ENCODE results near the gene BBOX1.

Gene BBOX1

DNA sequence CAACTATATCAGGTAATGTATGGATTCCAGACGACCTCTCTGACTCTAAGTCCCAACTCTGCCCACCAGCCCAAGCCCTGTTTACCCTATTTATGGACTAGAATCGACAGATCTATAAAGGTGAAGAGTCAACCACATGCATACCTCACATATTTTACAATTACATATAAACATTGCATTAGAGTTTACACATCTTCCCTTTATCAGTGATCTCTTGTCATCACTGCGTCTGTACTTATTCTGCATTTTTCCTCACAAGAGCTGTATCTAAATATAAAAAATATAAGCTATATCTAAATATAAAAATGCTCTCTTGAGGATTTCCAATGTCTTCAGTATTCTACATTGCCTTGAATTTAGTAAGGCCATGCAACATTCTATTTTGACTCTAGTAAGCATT is 38.2 kb upstream of the BBOX1 start:
- TF ChIP-seq, protein P1, sequence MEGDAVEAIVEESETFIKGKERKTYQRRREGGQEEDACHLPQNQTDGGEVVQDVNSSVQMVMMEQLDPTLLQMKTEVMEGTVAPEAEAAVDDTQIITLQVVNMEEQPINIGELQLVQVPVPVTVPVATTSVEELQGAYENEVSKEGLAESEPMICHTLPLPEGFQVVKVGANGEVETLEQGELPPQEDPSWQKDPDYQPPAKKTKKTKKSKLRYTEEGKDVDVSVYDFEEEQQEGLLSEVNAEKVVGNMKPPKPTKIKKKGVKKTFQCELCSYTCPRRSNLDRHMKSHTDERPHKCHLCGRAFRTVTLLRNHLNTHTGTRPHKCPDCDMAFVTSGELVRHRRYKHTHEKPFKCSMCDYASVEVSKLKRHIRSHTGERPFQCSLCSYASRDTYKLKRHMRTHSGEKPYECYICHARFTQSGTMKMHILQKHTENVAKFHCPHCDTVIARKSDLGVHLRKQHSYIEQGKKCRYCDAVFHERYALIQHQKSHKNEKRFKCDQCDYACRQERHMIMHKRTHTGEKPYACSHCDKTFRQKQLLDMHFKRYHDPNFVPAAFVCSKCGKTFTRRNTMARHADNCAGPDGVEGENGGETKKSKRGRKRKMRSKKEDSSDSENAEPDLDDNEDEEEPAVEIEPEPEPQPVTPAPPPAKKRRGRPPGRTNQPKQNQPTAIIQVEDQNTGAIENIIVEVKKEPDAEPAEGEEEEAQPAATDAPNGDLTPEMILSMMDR (conservative IDR thresholded peaks at IDR 0.05; ENCODE audit: low read length) = no peak
- no peak for DNase-seq (ENCODE audit: low read depth)
- H3K4me3 ChIP-seq (ENCODE audit: low read length) = no peak overlapping the region

DNA sequence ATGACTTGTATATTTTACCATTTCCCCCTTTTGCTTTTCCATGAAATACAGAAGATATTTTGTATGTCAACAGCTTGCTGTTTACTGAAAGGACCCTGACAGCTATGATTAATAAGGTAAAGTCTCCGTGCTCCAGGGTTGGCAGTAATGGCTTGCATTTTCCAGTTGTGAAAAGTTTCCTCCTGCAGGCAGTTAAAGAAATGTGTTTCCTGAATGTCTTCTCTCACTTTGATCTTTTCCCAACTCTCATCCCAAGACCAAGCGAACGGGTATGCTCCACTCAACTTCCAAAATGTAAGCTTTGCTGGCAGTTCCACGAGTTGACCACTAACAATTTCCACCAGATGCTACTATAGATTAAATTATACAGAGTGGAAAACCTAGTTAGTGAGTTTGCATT is 37.8 kb upstream of the BBOX1 start:
- no peak for DNase-seq (ENCODE audit: low read depth)
- H3K4me3 ChIP-seq (ENCODE audit: low read length) = no peak overlapping the region
- TF ChIP-seq, protein P1 (conservative IDR thresholded peaks at IDR 0.05; ENCODE audit: low read length) = no peak

DNA sequence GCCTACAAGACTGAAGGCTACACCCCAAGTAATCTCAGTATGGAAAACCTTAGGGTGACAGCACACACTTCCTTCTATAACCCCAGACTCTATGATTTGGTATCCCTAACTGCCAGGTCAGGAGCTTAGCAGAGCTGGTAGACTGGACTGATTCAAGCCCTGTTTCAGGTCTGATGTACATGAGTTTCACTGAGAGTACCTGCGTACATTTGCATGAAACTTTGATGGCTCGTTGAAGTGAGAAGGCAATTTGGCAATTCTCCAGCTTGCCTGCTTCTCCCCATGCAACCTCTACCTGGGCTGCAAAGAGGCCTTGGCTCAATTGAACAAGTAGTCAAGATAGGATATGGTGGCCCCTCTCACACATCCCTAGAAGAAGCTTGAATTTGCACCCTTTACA is 36.5 kb upstream of the BBOX1 start:
- H3K4me3 ChIP-seq (ENCODE audit: low read length) = no peak overlapping the region
- DNase-seq (ENCODE audit: low read depth) = no peak
- TF ChIP-seq, protein P1 (conservative IDR thresholded peaks at IDR 0.05; ENCODE audit: low read length) = no peak

DNA sequence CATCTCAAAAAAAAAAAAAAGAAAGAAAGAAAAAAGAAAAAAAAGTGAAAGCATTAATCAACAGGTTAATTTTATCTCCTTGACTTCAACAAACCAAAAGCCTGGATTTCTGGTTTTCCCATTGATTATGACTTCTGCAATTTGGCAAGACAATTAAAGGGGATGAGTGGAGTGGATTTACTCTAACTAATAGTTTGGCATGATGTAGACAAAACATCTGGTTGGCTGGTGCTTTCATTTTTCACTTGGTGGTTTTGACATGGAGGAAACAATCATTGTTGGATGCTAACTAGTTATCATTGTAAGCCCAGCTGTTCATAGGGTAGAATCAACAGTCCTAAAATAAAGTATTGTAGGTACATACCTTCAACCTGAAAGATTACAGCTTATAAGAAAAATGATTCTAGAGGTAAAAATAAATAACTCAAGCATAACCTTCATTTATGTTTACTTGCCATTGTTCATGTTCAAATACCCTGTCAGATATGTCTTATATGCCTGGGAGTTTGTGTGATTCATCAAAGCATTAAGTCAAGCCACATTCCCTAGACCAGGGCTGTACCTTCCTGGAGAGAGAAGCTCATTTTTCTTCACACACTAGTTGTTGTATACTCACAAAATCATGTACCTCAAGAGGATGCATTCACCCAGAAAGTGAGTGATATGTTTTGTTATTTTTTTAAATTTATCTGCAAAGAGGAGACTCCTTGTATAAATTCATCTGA is 31.6 kb upstream of the BBOX1 start:
- DNase-seq (ENCODE audit: low read depth) = peak; percentile 33
- no peak overlapping the region for H3K4me3 ChIP-seq (ENCODE audit: low read length)
- TF ChIP-seq, protein P1 (conservative IDR thresholded peaks at IDR 0.05; ENCODE audit: low read length) = no peak

DNA sequence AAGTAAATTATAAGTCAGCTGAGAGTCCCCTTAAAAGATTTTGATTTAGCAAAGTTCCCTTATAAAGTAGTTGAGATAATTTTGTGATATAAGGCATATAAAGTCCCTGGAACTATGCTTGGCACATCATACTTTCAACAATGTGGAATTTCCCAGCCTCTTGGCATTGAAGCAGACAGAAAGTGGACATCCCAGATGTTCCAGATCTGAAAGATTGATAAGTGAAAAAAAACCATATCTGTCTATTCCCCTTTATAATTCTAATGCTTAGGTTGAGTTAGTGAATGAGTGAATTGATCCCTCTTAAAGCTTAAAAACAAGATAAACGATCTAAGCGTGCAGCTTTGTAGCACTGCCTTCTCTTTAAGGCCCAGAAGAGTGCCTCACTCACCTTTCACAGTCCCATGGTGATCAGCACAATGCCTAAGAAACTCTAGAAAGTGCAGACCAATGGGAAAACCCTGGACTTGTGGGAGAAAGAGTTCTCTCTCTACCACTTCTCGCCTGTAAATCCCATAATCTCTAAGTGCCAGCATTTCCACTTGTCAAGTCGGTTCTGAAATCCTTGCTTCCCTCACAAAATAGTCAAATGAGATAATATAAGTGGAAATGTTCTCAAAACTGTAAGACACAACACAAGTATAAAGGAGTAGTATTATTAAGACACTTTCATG is 28.9 kb upstream of the BBOX1 start:
- no peak for DNase-seq (ENCODE audit: low read depth)
- TF ChIP-seq, protein P1 (conservative IDR thresholded peaks at IDR 0.05; ENCODE audit: low read length) = no peak
- H3K4me3 ChIP-seq (ENCODE audit: low read length) = no peak overlapping the region

DNA sequence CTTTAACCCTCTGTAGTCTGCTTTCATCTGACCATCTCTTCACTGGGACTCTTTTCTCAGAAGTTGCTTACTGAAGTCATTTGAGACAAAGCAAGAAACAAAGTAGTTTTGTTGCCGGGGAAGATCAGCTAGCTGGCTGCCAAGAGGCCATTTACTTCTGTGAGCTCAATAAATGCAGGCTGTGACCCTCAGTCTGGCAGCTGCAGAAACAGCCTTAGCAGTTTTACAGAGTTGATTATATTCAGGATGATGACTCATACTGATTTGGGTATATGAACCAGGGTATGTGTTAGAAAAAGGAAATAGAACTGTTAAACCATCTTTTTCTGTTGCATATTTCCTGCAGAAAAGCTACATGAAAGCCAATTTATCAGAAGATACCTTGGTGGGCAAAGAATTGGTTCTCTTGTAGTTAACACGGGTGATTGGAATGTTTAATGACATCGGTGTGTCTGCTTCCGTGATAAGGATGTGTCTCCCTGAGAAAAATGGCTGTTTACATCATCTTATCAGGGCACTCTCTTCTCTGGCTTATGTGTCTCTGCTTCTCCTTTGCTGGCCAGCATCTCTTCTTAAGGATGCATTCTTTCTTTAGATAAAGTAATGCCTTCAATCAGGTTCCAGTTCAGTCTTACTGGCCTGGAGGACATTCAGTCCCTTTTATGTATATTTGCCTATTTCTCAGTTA is 28.2 kb upstream of the BBOX1 start:
- H3K4me3 ChIP-seq (ENCODE audit: low read length) = no peak overlapping the region
- TF ChIP-seq, protein P1 (conservative IDR thresholded peaks at IDR 0.05; ENCODE audit: low read length) = no peak
- peak; percentile 41 for DNase-seq (ENCODE audit: low read depth)
